Chondrocyte (in vitro differentiated cells): ENCODE data around the gene RASSF4. TPM values are rescaled to one million over a fixed set of nuclear protein-coding genes. Genes with fewer than 3 reads are reported as not detected.

Source experiments
- DNase-seq: peaks from one replicate; pipeline ENCODE4 v3.0.0; 2021; ENCODE audit warnings: mixed read lengths, low spot score
- H3K27ac Mint-ChIP-seq: one replicate; pipeline ENCODE4 v1.8.0; 2021; ENCODE audit warnings: mild to moderate bottlenecking, moderate library complexity, mixed read lengths; ENCODE audit not compliant: unreplicated experiment
- H3K27me3 Mint-ChIP-seq: 2 replicates; pipeline ENCODE4 v1.8.0; 2021; ENCODE audit warnings: low read depth, mixed read lengths
- H3K36me3 Mint-ChIP-seq: 2 replicates; pipeline ENCODE4 v1.8.0; 2021; ENCODE audit warnings: low read depth, mixed read lengths
- H3K4me1 Mint-ChIP-seq: 2 replicates; pipeline ENCODE4 v1.8.0; 2021; ENCODE audit warnings: low read depth, mild to moderate bottlenecking, mixed read lengths
- H3K4me3 Mint-ChIP-seq: one replicate; pipeline ENCODE4 v1.8.0; 2021; ENCODE audit warnings: mild to moderate bottlenecking, moderate library complexity, mixed read lengths; ENCODE audit not compliant: unreplicated experiment
- H3K9me3 Mint-ChIP-seq: 2 replicates; pipeline ENCODE4 v1.8.0; 2021; ENCODE audit warnings: low read depth, mixed read lengths
- CTCF ChIP-seq: fragments of 200-600 bp; sonication (generic); IDR thresholded peaks from 2 replicates; pipeline ENCODE4 v1.5.0; 2021; ENCODE audit warnings: antibody characterized with exemption, mild to moderate bottlenecking, moderate library complexity
- total RNA-seq: library from RNA; stranded (reverse); gene quantifications from 3 replicates; pipeline ENCODE4 v1.2.1, GENCODE V29; 2021

Gene RASSF4
- total RNA-seq, 1 donor from 2014 or later: 37.8 TPM

DNA sequence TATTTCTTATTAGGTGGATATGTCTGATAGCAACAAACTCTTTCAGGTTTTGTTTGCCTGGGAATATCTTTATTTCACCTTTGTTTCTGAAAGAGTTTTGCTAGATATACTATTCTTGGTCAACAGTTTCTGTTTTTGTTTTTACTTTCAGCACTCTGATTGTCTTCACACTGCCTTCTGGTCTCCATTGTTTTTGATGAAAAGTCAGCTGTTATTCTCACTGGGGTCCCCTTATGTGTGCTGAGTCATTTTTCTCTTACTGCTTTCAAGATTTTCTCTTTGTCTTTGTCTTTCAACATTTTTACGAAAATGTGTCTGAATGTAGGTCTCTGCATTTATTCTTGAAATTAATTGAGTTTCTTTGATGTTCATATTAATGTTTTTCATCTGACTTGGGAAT, 15.2 kb upstream of the RASSF4 start:
- H3K36me3 Mint-ChIP-seq: peaks cover 8% of the 10 kb centered on the region
- no peak overlapping the region for H3K27ac Mint-ChIP-seq
- no peak for DNase-seq
- peaks cover 2% of the 10 kb centered on the region for H3K4me1 Mint-ChIP-seq
- H3K27me3 Mint-ChIP-seq: no peaks in the 10 kb centered on the region
- H3K9me3 Mint-ChIP-seq: peaks cover 32% of the 10 kb centered on the region
- no peak for TF ChIP-seq CTCF
- H3K4me3 Mint-ChIP-seq: no peak overlapping the region

DNA sequence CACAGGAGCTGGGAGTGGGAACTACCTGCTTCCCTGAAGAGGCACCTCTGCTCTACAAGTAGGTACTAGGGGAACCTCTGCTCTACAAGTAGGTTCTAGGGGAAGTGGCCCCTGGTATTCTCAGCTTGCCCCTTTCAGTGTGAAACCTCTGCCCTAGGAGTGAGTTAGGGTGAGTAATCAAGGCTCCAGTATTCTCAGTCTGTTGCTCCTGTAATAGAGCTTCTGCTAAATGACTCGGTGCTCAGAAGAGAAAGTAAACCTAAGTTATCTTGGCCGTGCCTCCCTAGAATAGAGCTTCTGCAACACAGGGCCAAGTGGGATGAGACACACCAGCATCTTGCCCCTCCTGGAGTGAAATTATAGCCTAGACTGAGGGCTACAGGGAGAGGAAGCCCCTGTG, 13.4 kb upstream of the RASSF4 start:
- no peak overlapping the region for H3K27ac Mint-ChIP-seq
- no peak overlapping the region for H3K4me3 Mint-ChIP-seq
- peaks cover 8% of the 10 kb centered on the region for H3K36me3 Mint-ChIP-seq
- no peak for DNase-seq
- TF ChIP-seq CTCF: no peak
- no peaks in the 10 kb centered on the region for H3K27me3 Mint-ChIP-seq
- H3K9me3 Mint-ChIP-seq: peaks cover 26% of the 10 kb centered on the region
- H3K4me1 Mint-ChIP-seq: peaks cover 18% of the 10 kb centered on the region

- Mint-ChIP-seq H3K4me1 (peaks cover 23% of the 10 kb centered on the region), H3K36me3 (peaks cover 9% of the 10 kb centered on the region), H3K9me3 (peaks cover 18% of the 10 kb centered on the region), H3K4me3 (no peak overlapping the region), H3K27ac (no peak overlapping the region), H3K27me3 (no peaks in the 10 kb centered on the region)
- DNase-seq: no peak
- TF ChIP-seq CTCF: no peak
Observed at GRCh38 chr10:44947371-44948152, 12.0 kb upstream of the RASSF4 start.

- no peak for TF ChIP-seq CTCF
- Mint-ChIP-seq H3K9me3 (peaks cover 13% of the 10 kb centered on the region), H3K4me1 (peaks cover 34% of the 10 kb centered on the region), H3K36me3 (peaks cover 9% of the 10 kb centered on the region), H3K27ac (no peak overlapping the region), H3K27me3 (no peaks in the 10 kb centered on the region), H3K4me3 (no peak overlapping the region)
- DNase-seq: no peak
Observed at GRCh38 chr10:44948642-44949041, 11.0 kb upstream of the RASSF4 start.

DNA sequence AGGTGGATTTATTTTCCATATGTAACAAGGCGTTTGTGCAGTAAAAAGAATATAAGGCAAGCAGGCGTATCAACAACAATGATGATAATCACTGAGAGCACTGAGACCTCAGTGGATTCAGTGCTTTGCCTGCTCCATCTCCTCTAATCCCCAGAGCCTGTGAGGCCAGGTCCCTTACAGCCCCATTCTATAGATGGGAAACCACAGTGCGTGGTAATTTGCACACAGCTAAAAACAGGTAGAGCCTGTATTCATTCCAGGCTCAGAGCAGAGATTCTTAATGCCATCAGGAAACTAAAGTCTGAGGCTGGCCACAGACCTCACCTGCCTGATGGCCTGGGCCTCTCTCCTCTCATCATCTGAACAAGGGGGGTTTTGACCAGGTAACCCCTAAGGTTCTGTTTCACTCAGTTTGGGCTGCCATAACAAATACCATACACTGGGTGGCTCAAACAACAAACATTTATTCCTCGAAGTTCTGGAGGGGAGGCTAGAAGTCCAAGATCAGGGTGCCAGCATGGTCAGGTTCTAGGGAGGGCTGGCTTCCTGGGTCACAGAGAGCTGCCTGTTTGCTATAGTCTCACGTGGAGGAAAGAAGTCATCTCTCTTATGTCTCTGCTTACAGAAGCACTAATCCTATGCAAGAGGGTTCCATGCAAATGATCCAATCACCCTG, 10.3 kb upstream of the RASSF4 start:
- H3K27ac Mint-ChIP-seq: no peak overlapping the region
- peaks cover 36% of the 10 kb centered on the region for H3K4me1 Mint-ChIP-seq
- peaks cover 9% of the 10 kb centered on the region for H3K36me3 Mint-ChIP-seq
- TF ChIP-seq CTCF: peak; percentile 39
- DNase-seq: no peak
- peaks cover 9% of the 10 kb centered on the region for H3K9me3 Mint-ChIP-seq
- H3K4me3 Mint-ChIP-seq: no peak overlapping the region
- H3K27me3 Mint-ChIP-seq: no peaks in the 10 kb centered on the region
